HG03521 (cell line): ENCODE measurements around the gene SGK1.
A peak's percentile ranks its signal among the peaks of the same experiment; 100 is the strongest.
"Not testable (repeated sequence)": the region's sequence is repeated elsewhere in the genome, so short reads cannot be mapped to it uniquely, and the experiment has no call there.

ENCODE experiments used
- ATAC-seq: cut with Tn5 transposase; IDR thresholded peaks from one replicate; pipeline ENCODE4 v1.9.1; 2021; ENCODE audit warnings: mild to moderate bottlenecking, moderate library complexity; ENCODE audit not compliant: unreplicated experiment

The SGK1 gene

GRCh38 chr6:134193536-134194498, 124.1 kb downstream of the SGK1 start:
- ATAC-seq, result no peak

GRCh38 chr6:134192609-134193008, 125.3 kb downstream of the SGK1 start:
- ATAC-seq, result not testable (repeated sequence)

GRCh38 chr6:134190883-134191282, 127.0 kb downstream of the SGK1 start:
- no peak for ATAC-seq

- no peak for ATAC-seq
Observed at GRCh38 chr6:134187751-134188150, 130.2 kb downstream of the SGK1 start.

- ATAC-seq, result no peak
Observed at GRCh38 chr6:134187154-134187553, 130.8 kb downstream of the SGK1 start.

GRCh38 chr6:134186355-134186754, 131.6 kb downstream of the SGK1 start:
- no peak for ATAC-seq

GRCh38 chr6:134185277-134185676, 132.6 kb downstream of the SGK1 start:
- no peak for ATAC-seq

GRCh38 chr6:134183844-134184243, 134.1 kb downstream of the SGK1 start:
- ATAC-seq, result no peak

- ATAC-seq, result no peak
Observed at GRCh38 chr6:134182528-134182927, 135.4 kb downstream of the SGK1 start.

- ATAC-seq, result not testable (repeated sequence)
Observed at GRCh38 chr6:134181726-134182125, 136.2 kb downstream of the SGK1 start.

- ATAC-seq, result not testable (repeated sequence)
Observed at GRCh38 chr6:134181251-134181650, 136.7 kb downstream of the SGK1 start.

GRCh38 chr6:134180540-134180939, 137.4 kb downstream of the SGK1 start:
- not testable (repeated sequence) for ATAC-seq

- ATAC-seq, result no peak
Observed at GRCh38 chr6:134178161-134179044, 139.5 kb downstream of the SGK1 start.

GRCh38 chr6:134177753-134178160, 140.2 kb downstream of the SGK1 start:
- no peak for ATAC-seq

- ATAC-seq, result no peak
Observed at GRCh38 chr6:134177236-134177635, 140.7 kb downstream of the SGK1 start.

- ATAC-seq, result no peak
Observed at GRCh38 chr6:134176264-134176975, 141.5 kb downstream of the SGK1 start.

- ATAC-seq, result peak; percentile 13
Observed at GRCh38 chr6:134175532-134176263, 142.2 kb downstream of the SGK1 start.

GRCh38 chr6:134174672-134175531, 143.0 kb downstream of the SGK1 start:
- ATAC-seq, result peak; percentile 85
